Skeletal muscle satellite cell (primary cell): ENCODE results near the gene CDYL2.

Experiments
- H3K27me3 ChIP-seq: 2 replicates; pipeline ENCODE4 v1.7.0; 2013; ENCODE audit warnings: low read length; ENCODE audit not compliant: control insufficient read depth, insufficient read depth
- H3K36me3 ChIP-seq: 2 replicates; pipeline ENCODE4 v1.7.0; 2013; ENCODE audit warnings: mild to moderate bottlenecking, control low read depth, low read length; ENCODE audit not compliant: insufficient read depth
- H3K4me1 ChIP-seq: 2 replicates; pipeline ENCODE4 v1.7.0; 2013; ENCODE audit warnings: low read length; ENCODE audit not compliant: control insufficient read depth, insufficient read depth
- H3K4me2 ChIP-seq: 2 replicates; pipeline ENCODE4 v1.7.0; 2013; ENCODE audit warnings: mild to moderate bottlenecking, low read length
- H3K4me3 ChIP-seq: 2 replicates; pipeline ENCODE4 v1.7.0; 2013; ENCODE audit warnings: low read length
- H3K9ac ChIP-seq: 2 replicates; pipeline ENCODE4 v1.7.0; 2013; ENCODE audit warnings: mild to moderate bottlenecking, low read depth, low read length, moderate library complexity
- H3K9me3 ChIP-seq: replicated peaks from 2 replicates; pipeline ENCODE4 v1.7.0; 2013; ENCODE audit warnings: mild to moderate bottlenecking, control low read depth, low read length

Gene CDYL2

DNA sequence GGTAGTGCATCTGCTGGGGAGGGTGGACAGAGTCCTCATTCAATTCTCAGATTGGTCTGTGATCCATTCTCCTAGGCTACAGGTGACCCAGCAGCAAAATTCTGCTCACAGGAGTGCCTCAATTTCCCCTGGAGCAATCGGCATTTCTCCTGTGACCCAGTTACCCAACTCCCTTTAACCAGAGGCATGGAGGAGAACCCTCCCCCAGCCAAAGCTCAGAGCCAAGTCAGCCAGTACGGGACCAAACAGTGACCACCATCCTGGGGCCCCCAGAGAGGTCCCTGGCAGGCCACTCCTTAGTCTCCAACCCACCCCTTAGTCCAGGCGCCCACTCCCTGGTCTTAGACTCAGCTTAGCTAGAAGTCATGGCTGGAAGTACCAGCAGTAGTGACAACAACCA lies 188.0 kb downstream of the CDYL2 start:
- H3K4me3 ChIP-seq, result no peak overlapping the region
- peaks cover 7% of the 10 kb centered on the region for H3K36me3 ChIP-seq
- peaks cover 12% of the 10 kb centered on the region for H3K4me1 ChIP-seq
- no peaks in the 10 kb centered on the region for H3K27me3 ChIP-seq
- no peaks in the 10 kb centered on the region for H3K9me3 ChIP-seq
- H3K4me2 ChIP-seq, result no peak overlapping the region
- H3K9ac ChIP-seq, result no peak overlapping the region

DNA sequence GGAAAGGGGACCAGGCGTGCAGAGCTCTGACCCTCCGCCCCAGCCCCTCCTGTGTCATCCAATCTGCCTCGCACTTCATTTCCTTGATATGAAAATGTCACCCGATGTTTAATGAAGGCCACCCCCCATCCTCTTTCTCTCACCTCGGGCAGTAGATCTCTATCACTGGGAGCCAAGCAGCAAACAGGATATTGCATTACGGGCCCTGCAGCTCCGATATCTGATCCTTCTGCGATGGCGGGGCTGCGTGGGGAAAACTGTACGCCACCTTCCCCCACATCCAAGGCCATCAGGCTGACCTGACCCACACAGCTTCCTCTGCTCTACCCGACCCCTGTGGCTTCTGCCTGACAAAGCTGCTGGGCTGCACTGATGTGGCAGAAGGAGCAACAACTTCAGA lies 188.7 kb downstream of the CDYL2 start:
- H3K27me3 ChIP-seq, result no peaks in the 10 kb centered on the region
- H3K9me3 ChIP-seq, result no peaks in the 10 kb centered on the region
- peaks cover 12% of the 10 kb centered on the region for H3K4me1 ChIP-seq
- peaks cover 7% of the 10 kb centered on the region for H3K36me3 ChIP-seq
- no peak overlapping the region for H3K4me2 ChIP-seq
- H3K9ac ChIP-seq, result no peak overlapping the region
- H3K4me3 ChIP-seq, result no peak overlapping the region

DNA sequence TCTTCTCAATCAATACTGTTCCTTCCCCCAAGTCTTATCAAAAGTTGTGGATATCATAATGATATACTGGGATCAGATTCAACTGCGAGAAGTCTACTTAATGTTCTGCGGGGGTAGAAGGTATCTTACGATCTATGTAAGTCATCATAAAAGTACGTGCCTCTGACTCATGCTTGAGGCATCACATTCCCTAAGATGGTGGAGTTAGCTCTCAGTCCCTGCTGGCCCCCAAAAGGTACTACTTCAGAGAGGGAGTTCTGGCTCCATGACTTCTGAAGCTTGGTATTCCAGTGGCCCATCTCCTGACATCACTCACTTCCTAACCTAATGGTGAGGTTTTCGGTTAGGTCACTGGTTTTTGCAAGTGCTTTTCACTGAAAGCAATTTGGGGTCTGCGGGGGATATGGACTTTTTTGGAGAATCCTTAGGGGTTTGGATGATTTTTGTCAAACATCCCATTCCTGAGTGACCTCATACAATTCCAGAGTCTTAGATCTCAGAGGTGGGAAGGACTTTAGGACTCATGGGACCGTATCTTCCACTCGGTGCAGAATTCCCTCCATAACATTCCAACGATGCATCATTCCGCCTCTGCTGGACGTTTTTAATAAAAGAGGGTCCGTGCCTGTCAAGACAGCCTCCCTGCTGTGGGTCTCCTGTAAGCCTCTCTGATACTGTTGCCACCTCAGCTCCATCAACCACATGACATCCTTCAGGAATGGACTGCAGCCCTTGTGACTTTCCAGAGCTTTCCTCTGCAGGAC lies 189.3 kb downstream of the CDYL2 start:
- H3K36me3 ChIP-seq, result peaks cover 9% of the 10 kb centered on the region
- peak overlapping the region; percentile 17 for H3K4me2 ChIP-seq
- H3K9ac ChIP-seq, result no peak overlapping the region
- H3K27me3 ChIP-seq, result no peaks in the 10 kb centered on the region
- H3K9me3 ChIP-seq, result no peaks in the 10 kb centered on the region
- peaks cover 12% of the 10 kb centered on the region for H3K4me1 ChIP-seq
- H3K4me3 ChIP-seq, result no peak overlapping the region

DNA sequence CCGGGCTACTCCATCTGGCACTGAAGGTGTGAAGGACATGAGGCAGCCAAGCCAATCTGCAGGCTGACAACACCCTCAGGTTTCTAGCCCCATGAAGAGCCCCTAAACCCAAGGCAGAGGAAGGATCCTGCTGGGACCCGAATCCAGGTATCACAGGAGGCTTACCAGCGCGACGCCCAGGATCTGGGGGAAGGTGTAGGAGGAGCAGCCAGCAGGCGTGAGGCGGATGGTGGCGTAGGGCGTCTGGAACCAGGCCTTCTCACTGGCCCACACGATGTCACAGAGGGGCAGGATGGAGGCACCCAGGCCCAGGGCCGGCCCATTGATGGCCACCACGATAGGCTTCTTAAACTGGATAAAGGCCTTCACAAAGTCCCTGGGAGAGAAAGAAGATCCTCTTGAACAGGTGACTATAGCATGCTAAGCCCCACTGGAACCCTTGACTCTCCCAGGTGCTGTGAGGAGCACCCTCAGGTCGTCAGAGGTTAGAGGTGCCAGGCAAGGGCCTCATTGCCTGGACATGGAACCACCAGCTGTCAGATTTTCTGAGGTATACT lies 191.9 kb downstream of the CDYL2 start:
- H3K9ac ChIP-seq, result no peak overlapping the region
- H3K4me1 ChIP-seq, result peaks cover 12% of the 10 kb centered on the region
- H3K9me3 ChIP-seq, result no peaks in the 10 kb centered on the region
- no peak overlapping the region for H3K4me3 ChIP-seq
- no peak overlapping the region for H3K4me2 ChIP-seq
- H3K27me3 ChIP-seq, result no peaks in the 10 kb centered on the region
- peaks cover 11% of the 10 kb centered on the region for H3K36me3 ChIP-seq

DNA sequence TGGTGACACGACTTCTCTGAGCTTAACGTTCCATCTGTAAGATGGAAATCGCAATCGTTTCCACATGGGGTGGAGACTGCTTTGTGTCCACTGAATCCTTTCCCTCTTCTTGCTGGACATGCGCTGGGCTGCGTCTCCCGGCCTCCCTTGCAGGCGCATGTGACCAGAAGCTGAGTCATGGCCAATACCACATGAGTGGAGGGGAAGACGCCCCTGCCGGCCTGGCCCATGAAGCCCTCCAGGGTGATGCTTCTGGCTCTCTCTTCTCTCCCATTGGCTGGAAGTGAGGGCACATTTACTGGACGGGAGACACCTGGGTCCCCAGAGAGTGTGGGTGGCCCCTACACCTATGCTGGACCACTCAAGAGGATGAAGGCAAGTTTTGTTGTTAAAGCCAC lies 192.5 kb downstream of the CDYL2 start:
- H3K9me3 ChIP-seq, result no peaks in the 10 kb centered on the region
- peaks cover 12% of the 10 kb centered on the region for H3K4me1 ChIP-seq
- H3K27me3 ChIP-seq, result no peaks in the 10 kb centered on the region
- H3K4me3 ChIP-seq, result no peak overlapping the region
- no peak overlapping the region for H3K9ac ChIP-seq
- peaks cover 13% of the 10 kb centered on the region for H3K36me3 ChIP-seq
- H3K4me2 ChIP-seq, result no peak overlapping the region

DNA sequence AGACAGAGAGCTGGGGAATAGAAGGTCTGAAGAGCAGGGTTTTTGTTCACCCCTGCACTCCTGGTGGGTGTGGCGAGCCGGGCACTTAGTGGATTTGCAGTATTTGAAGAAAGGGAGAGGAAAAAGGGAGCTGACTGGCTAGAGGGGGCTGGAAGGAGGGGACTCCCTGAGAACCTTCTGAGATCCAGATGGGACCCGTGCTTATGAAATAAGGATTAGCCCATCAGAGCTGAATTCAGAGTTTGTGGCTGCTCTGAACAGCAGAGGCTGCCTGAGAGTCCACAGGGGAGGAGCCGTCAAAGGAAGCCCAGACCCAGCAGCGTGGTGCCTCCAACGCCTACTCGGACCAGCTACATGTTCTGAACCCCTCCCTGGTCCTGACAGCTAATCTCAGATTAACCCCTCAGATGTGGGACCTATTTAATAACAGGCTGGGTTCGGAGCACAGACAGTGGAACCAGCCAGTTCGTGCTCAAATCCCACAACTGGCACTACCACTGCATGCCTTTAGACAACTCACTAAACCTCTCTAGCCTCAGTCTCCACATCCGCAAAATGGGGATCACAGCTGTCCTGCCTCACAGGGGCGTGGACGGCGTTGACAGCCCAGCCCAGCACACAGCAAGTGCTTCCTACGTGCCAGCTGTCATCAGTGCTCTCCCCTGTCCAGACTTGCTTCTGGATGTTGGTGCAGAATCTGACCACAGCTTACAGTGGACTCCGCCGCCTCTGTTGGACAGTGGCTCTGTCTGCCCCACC lies 193.0 kb downstream of the CDYL2 start:
- H3K9ac ChIP-seq, result no peak overlapping the region
- no peaks in the 10 kb centered on the region for H3K9me3 ChIP-seq
- H3K4me1 ChIP-seq, result peaks cover 12% of the 10 kb centered on the region
- H3K4me2 ChIP-seq, result no peak overlapping the region
- H3K36me3 ChIP-seq, result peaks cover 13% of the 10 kb centered on the region
- no peak overlapping the region for H3K4me3 ChIP-seq
- no peaks in the 10 kb centered on the region for H3K27me3 ChIP-seq

DNA sequence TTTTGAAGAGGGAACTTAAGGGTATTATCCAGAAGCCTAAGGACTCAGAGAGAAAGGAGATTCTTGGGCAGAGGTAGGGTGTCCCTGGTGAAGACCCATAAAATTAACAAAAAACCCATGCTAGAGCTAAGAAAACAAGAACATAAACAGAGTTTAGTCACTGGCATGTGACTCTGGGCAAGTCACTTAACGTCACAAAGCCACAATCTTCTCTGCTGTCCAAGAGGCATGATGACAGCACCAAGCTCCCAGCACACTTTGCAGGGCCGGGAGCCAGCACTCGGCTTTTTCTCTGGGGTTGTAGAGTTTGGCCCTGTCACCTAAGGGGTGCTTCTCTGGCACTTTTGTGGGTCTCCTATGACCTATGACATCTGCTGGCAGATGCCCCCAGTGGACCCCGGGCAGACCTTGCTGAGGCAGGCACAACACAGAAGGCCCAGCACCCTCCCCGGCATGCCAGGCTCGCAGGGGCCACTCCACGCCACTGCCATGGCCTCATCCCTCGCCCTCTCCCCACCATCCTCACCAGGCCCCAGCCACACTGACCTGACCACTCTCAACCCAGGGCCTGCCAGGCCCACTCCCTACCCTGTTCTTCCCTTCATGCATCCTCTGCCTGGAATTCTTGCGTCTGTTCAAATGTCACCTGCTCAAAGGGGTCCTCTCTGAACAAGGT lies 193.8 kb downstream of the CDYL2 start:
- Histone ChIP-seq H3K4me2 (no peak overlapping the region), H3K9me3 (no peaks in the 10 kb centered on the region), H3K4me1 (peaks cover 7% of the 10 kb centered on the region), H3K27me3 (no peaks in the 10 kb centered on the region), H3K9ac (no peak overlapping the region), H3K36me3 (peaks cover 13% of the 10 kb centered on the region), H3K4me3 (no peak overlapping the region)

DNA sequence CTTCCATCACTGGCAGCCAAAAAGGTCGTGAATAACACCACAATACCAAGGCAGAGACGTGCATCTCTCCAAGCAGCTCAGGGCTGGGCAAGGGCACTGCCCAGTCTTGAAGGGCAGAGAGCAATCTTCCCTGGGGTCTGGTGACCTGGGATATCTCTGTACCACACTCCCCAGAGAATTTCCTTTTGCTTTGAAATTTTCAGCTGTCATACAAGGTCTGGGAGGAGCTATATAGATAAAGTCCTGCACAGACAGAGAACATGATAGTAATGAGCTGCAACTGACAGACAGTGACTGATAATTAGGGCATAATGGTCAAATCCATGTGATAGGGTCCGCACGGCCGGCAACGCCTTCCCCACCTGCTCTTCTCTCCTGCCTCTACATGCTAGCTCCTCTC lies 195.5 kb downstream of the CDYL2 start:
- Histone ChIP-seq H3K4me2 (no peak overlapping the region), H3K4me3 (no peak overlapping the region), H3K9me3 (no peaks in the 10 kb centered on the region), H3K36me3 (peaks cover 21% of the 10 kb centered on the region), H3K9ac (no peak overlapping the region), H3K4me1 (no peaks in the 10 kb centered on the region), H3K27me3 (no peaks in the 10 kb centered on the region)

DNA sequence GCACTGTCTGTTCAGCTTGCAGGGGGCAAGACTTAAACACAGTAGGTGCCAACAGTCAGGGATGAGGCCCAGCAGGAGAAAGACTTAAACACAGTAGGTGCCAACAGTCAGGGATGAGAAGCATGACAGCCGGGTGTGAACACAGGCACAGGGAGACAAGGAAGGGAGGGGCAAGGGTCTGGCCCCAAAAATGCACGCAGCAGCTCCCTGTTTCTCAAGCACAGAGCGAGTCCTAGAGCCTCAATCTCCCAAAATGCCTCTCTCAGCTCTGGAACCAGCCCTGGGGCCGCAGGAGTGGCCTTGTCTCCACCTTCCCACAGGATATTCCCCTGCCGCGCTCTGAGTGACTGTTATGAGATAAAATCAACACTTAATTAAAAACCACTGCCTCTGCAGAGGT lies 197.2 kb downstream of the CDYL2 start:
- Histone ChIP-seq H3K36me3 (peaks cover 21% of the 10 kb centered on the region), H3K27me3 (no peaks in the 10 kb centered on the region), H3K4me3 (no peak overlapping the region), H3K9me3 (no peaks in the 10 kb centered on the region), H3K9ac (no peak overlapping the region), H3K4me1 (peaks cover 8% of the 10 kb centered on the region), H3K4me2 (no peak overlapping the region)

DNA sequence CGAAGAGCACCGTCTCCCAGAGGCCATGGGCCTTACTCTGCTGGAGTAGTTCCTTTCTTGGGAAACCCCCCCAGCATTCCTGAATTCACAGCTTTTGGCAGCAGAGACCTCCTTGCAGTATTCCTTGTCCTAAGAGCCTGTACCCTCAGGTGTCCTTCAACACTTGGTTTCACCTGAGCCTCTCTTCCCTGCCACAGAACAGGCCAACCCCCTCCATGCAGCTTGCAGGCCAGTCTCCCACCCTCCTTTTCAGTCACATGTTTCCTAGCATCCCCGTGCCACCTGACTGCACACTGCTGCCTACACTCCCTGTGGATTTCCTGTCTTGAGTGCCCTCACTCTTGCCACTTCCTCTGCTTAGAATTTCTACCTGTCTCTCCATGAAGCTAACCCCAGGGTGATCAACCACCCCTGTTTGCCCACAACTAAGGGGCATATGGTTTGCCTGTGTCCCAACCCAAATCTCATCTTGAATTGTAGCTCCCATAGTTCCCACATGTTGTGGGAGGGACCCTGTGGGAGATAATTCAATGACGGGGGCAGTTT lies 198.1 kb downstream of the CDYL2 start:
- H3K36me3 ChIP-seq, result peaks cover 21% of the 10 kb centered on the region
- H3K4me2 ChIP-seq, result no peak overlapping the region
- H3K4me1 ChIP-seq, result peaks cover 8% of the 10 kb centered on the region
- no peak overlapping the region for H3K9ac ChIP-seq
- no peaks in the 10 kb centered on the region for H3K27me3 ChIP-seq
- H3K4me3 ChIP-seq, result no peak overlapping the region
- no peaks in the 10 kb centered on the region for H3K9me3 ChIP-seq
